Left ventricle myocardium inferior (tissue), 1 donor: ENCODE data around the gene KLHL34. TPM values are rescaled to one million over a fixed set of nuclear protein-coding genes. Genes with fewer than 3 reads are reported as not detected.

ENCODE experiments used
- DNase-seq: peaks from one replicate; pipeline ENCODE4 v3.0.0-alpha.2; 2020
- H3K27ac ChIP-seq: fragments of 200-600 bp; replicated peaks from 2 replicates; pipeline ENCODE4 v1.8.0; 2021
- H3K27me3 ChIP-seq: fragments of 200-600 bp; 2 replicates; pipeline ENCODE4 v1.8.0; 2021; ENCODE audit warnings: low read depth
- H3K36me3 ChIP-seq: fragments of 200-600 bp; 2 replicates; pipeline ENCODE4 v1.8.0; 2021
- H3K4me1 ChIP-seq: fragments of 200-600 bp; 2 replicates; pipeline ENCODE4 v1.8.0; 2021
- H3K4me3 ChIP-seq: fragments of 200-600 bp; 2 replicates; pipeline ENCODE4 v1.8.0; 2021; ENCODE audit warnings: mild to moderate bottlenecking, moderate library complexity
- H3K9me3 ChIP-seq: fragments of 200-600 bp; replicated peaks from 2 replicates; pipeline ENCODE4 v1.8.0; 2021
- CTCF ChIP-seq: fragments of 200-600 bp; IDR thresholded peaks from 2 replicates; pipeline ENCODE4 v1.8.0; 2021; ENCODE audit warnings: antibody characterized with exemption, mild to moderate bottlenecking, borderline replicate concordance
- intact Hi-C: fragments of 100-400 bp; cut with micrococcal nuclease; formaldehyde crosslinking; loops from one replicate; pipeline ENCODE4 v1.11.0; 2022
- total RNA-seq: library from RNA; stranded (reverse); fragmentation: NEBNext Ultra II Directional; extraction: Animal tissue kit (Norgen Biotek cat#: 25700); gene quantifications from one replicate; pipeline ENCODE4 v1.2.1, GENCODE V29; 2021
- donor health status: DM: no; HTN: yes; CAD: no; lungs with severe emphysema.

The KLHL34 gene
- total RNA-seq, 1 donor from 2014 or later, result 4.7 TPM

- no peak overlapping the region for H3K27ac ChIP-seq
- DNase-seq, result no peak
- no peaks in the 10 kb centered on the region for H3K36me3 ChIP-seq
- no peaks in the 10 kb centered on the region for H3K9me3 ChIP-seq
- TF ChIP-seq CTCF, result no peak
- intact Hi-C loops, result no loop called here
- no peaks in the 10 kb centered on the region for H3K4me1 ChIP-seq
- H3K27me3 ChIP-seq, result no peaks in the 10 kb centered on the region
- no peak overlapping the region for H3K4me3 ChIP-seq
Observed at GRCh38 chrX:21675931-21676330, 17.8 kb upstream of the KLHL34 start.

- Histone ChIP-seq H3K4me3 (no peak overlapping the region), H3K36me3 (no peaks in the 10 kb centered on the region), H3K27ac (no peak overlapping the region), H3K9me3 (no peaks in the 10 kb centered on the region), H3K27me3 (no peaks in the 10 kb centered on the region), H3K4me1 (no peaks in the 10 kb centered on the region)
- DNase-seq, result no peak
- intact Hi-C loops, result no loop called here
- no peak for TF ChIP-seq CTCF
Observed at GRCh38 chrX:21674430-21675186, 16.5 kb upstream of the KLHL34 start.

GRCh38 chrX:21666679-21667078 is 8.5 kb upstream of the KLHL34 start:
- DNase-seq, result no peak
- H3K27ac ChIP-seq, result peak overlapping the region; percentile 59
- no peaks in the 10 kb centered on the region for H3K9me3 ChIP-seq
- H3K36me3 ChIP-seq, result no peaks in the 10 kb centered on the region
- intact Hi-C loops, result no loop called here
- H3K27me3 ChIP-seq, result no peaks in the 10 kb centered on the region
- H3K4me1 ChIP-seq, result no peaks in the 10 kb centered on the region
- no peak for TF ChIP-seq CTCF
- H3K4me3 ChIP-seq, result no peak overlapping the region

GRCh38 chrX:21666252-21666651 is 8.1 kb upstream of the KLHL34 start:
- intact Hi-C loops, result no loop called here
- H3K27ac ChIP-seq, result peak overlapping the region; percentile 59
- no peaks in the 10 kb centered on the region for H3K27me3 ChIP-seq
- DNase-seq, result no peak
- no peaks in the 10 kb centered on the region for H3K9me3 ChIP-seq
- H3K36me3 ChIP-seq, result no peaks in the 10 kb centered on the region
- no peaks in the 10 kb centered on the region for H3K4me1 ChIP-seq
- no peak overlapping the region for H3K4me3 ChIP-seq
- TF ChIP-seq CTCF, result no peak

DNA sequence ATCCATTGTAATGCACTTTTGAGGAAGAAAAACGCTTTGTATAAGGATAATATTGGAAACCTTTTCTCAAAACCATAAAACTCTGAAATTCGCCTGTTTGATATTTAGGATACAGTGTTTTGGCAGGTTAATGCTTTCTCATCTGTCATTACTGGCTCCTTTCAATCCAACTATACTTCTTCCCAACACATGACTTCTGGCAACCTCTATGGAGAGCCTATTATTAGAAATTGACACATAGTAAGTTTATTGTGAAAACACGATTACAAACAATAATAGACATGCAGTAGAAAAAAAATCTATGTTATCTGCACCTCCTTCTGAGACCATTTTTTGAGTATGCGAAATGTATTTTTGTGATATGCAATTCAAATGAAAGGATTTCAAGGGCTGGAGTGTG is 4.6 kb upstream of the KLHL34 start:
- H3K36me3 ChIP-seq, result no peaks in the 10 kb centered on the region
- peaks cover 11% of the 10 kb centered on the region for H3K27me3 ChIP-seq
- no peaks in the 10 kb centered on the region for H3K4me1 ChIP-seq
- intact Hi-C loops, result no loop called here
- peak overlapping the region; percentile 61 for H3K27ac ChIP-seq
- no peak for DNase-seq
- no peaks in the 10 kb centered on the region for H3K9me3 ChIP-seq
- no peak overlapping the region for H3K4me3 ChIP-seq
- TF ChIP-seq CTCF, result no peak
